Neural progenitor cell (in vitro differentiated cells): ENCODE data around the gene NAMPT. TPM values are rescaled to one million over a fixed set of nuclear protein-coding genes. Genes with fewer than 3 reads are reported as not detected.
"Not testable (repeated sequence)": the region's sequence is repeated elsewhere in the genome, so short reads cannot be mapped to it uniquely, and the experiment has no call there.

ENCODE experiments used
- DNase-seq: peaks from one replicate; pipeline ENCODE4 v3.0.0-alpha.2; 2016; ENCODE audit warnings: low spot score
- H2AFZ ChIP-seq: fragments of 200-600 bp; sonication (generic); replicated peaks from 2 replicates; pipeline ENCODE4 v1.6.1; 2016; ENCODE audit warnings: antibody characterized with exemption
- H3F3A ChIP-seq: fragments of 200-600 bp; sonication (generic); 2 replicates; pipeline ENCODE4 v1.6.1; 2016; ENCODE audit warnings: antibody characterized with exemption, low read depth
- H3K27ac ChIP-seq: fragments of 200-600 bp; sonication (generic); 2 replicates; pipeline ENCODE4 v1.5.1; 2016; ENCODE audit warnings: mild to moderate bottlenecking
- H3K27me3 ChIP-seq: fragments of 200-600 bp; sonication (generic); 2 replicates; pipeline ENCODE4 v1.6.1; 2016; ENCODE audit warnings: mild to moderate bottlenecking, moderate library complexity
- H3K36me3 ChIP-seq: fragments of 200-600 bp; sonication (generic); 2 replicates; pipeline ENCODE4 v1.5.1; 2016
- H3K4me1 ChIP-seq: fragments of 200-600 bp; sonication (generic); 2 replicates; pipeline ENCODE4 v1.6.1; 2016; ENCODE audit warnings: mixed run types
- H3K4me2 ChIP-seq: fragments of 200-600 bp; sonication (generic); 2 replicates; pipeline ENCODE4 v1.6.1; 2016
- H3K4me3 ChIP-seq: fragments of 200-600 bp; sonication (generic); 2 replicates; pipeline ENCODE4 v1.5.1; 2016
- H3K79me2 ChIP-seq: fragments of 200-600 bp; sonication (generic); 2 replicates; pipeline ENCODE4 v1.6.1; 2016; ENCODE audit warnings: low read depth
- H3K9ac ChIP-seq: fragments of 200-600 bp; sonication (generic); 2 replicates; pipeline ENCODE4 v1.6.1; 2016
- H3K9me3 ChIP-seq: fragments of 200-600 bp; sonication (generic); 2 replicates; pipeline ENCODE4 v1.5.1; 2016; ENCODE audit warnings: low read depth
- H4K20me1 ChIP-seq: fragments of 200-600 bp; sonication (generic); 2 replicates; pipeline ENCODE4 v1.6.1; 2016; ENCODE audit warnings: low read depth
- H3K27ac Mint-ChIP-seq: 3 replicates; pipeline ENCODE4 v1.8.0; 2021; ENCODE audit warnings: mixed read lengths
- H3K27me3 Mint-ChIP-seq: 2 replicates; pipeline ENCODE4 v1.8.0; 2022; ENCODE audit warnings: low read depth, mild to moderate bottlenecking, inconsistent platforms, moderate library complexity, mixed read lengths; ENCODE audit not compliant: insufficient read depth
- H3K36me3 Mint-ChIP-seq: 3 replicates; pipeline ENCODE4 v1.8.0; 2021; ENCODE audit warnings: mixed read lengths
- H3K4me1 Mint-ChIP-seq: 3 replicates; pipeline ENCODE4 v1.8.0; 2021; ENCODE audit warnings: mixed read lengths
- H3K4me3 Mint-ChIP-seq: 3 replicates; pipeline ENCODE4 v1.8.0; 2021; ENCODE audit warnings: mild to moderate bottlenecking, moderate library complexity, mixed read lengths
- H3K9me3 Mint-ChIP-seq: 3 replicates; pipeline ENCODE4 v1.8.0; 2020; ENCODE audit warnings: mixed read lengths
- EZH2 ChIP-seq: fragments of 200-600 bp; sonication (generic); IDR thresholded peaks from 2 replicates; pipeline ENCODE4 v1.6.1; 2017; ENCODE audit warnings: antibody characterized with exemption, mild to moderate bottlenecking, moderate library complexity
- EZH2phosphoT487 ChIP-seq: fragments of 200-600 bp; sonication (generic); IDR thresholded peaks from 2 replicates; pipeline ENCODE4 v1.6.1; 2017; ENCODE audit warnings: antibody characterized with exemption
- total RNA-seq: library from RNA; depleted of rRNA; stranded (reverse); fragments of >200 nt; gene quantifications from 2 replicates; pipeline ENCODE4 v1.2.3, GENCODE V29; 2015; ENCODE audit warnings: low replicate concordance
- TF ChIP-seq, protein P1 (sequence below): fragments of 200-600 bp; sonication (generic); IDR thresholded peaks from 2 replicates; pipeline ENCODE4 v1.5.1; 2017; ENCODE audit warnings: antibody characterized with exemption, mild to moderate bottlenecking

NAMPT gene
- total RNA-seq, 1 donor from 2014 or later: 143 TPM

DNA sequence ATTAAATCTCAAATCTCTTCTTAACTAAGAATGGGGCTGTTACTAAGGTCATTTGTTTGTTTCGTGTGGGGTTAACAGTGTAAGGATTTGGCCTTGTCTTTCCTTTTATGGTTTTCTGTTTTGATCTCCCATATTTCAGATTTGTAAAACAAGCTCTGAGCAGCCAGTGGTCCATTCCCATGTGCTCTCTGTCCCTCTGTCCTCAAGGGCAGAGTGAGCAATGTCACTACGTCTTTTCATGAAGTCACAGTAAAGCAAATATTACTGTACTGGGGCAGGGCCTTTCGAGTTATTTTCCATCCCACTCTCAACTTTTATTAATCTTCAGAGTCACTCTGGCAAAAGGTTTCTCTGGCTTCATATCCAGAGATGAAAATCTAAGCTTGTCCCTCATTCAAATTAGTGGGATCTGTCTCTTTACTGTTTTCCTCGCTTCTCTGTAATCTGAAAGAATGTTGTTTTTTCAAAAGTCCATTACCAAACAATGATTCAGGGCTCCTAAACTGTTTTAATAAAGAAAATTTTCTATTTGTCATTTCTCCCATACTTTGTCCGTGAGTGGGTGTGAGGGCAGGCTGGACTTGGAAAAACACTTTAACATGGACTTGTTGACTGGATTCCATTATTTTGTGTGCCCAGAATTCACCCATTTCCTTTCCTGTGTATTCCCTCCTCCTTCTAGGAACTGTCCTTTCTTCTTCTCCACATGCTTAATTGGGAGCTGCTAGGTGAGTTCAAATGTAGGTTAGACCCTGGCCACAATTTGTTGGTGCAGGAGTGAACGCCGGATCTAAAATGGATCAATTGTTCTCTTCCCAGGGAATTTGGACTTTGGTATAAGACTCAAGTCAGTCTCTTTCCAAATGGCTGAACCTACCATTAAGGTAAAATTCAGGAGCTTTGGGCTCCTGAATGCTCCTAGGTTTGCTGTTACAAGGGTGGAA is 42.1 kb upstream of the NAMPT start:
- Mint-ChIP-seq H3K27ac (no peak overlapping the region), H3K36me3 (no peaks in the 10 kb centered on the region), H3K4me3 (no peak overlapping the region), H3K9me3 (peaks cover 2% of the 10 kb centered on the region), H3K4me1 (no peaks in the 10 kb centered on the region), H3K27me3 (no peaks in the 10 kb centered on the region)
- Histone ChIP-seq H3K9ac (no peak overlapping the region), H3K4me2 (no peak overlapping the region), H4K20me1 (no peaks in the 10 kb centered on the region), H3K9me3 (no peaks in the 10 kb centered on the region), H3K4me3 (no peak overlapping the region), H2AFZ (no peak overlapping the region), H3K27me3 (no peaks in the 10 kb centered on the region), H3K27ac (no peak overlapping the region), H3K36me3 (no peaks in the 10 kb centered on the region), H3F3A (no peaks in the 10 kb centered on the region), H3K79me2 (no peaks in the 10 kb centered on the region), H3K4me1 (no peaks in the 10 kb centered on the region)
- no peak for DNase-seq
- no peak for TF ChIP-seq EZH2phosphoT487
- TF ChIP-seq, protein P1, sequence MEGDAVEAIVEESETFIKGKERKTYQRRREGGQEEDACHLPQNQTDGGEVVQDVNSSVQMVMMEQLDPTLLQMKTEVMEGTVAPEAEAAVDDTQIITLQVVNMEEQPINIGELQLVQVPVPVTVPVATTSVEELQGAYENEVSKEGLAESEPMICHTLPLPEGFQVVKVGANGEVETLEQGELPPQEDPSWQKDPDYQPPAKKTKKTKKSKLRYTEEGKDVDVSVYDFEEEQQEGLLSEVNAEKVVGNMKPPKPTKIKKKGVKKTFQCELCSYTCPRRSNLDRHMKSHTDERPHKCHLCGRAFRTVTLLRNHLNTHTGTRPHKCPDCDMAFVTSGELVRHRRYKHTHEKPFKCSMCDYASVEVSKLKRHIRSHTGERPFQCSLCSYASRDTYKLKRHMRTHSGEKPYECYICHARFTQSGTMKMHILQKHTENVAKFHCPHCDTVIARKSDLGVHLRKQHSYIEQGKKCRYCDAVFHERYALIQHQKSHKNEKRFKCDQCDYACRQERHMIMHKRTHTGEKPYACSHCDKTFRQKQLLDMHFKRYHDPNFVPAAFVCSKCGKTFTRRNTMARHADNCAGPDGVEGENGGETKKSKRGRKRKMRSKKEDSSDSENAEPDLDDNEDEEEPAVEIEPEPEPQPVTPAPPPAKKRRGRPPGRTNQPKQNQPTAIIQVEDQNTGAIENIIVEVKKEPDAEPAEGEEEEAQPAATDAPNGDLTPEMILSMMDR: no peak
- no peak for TF ChIP-seq EZH2

DNA sequence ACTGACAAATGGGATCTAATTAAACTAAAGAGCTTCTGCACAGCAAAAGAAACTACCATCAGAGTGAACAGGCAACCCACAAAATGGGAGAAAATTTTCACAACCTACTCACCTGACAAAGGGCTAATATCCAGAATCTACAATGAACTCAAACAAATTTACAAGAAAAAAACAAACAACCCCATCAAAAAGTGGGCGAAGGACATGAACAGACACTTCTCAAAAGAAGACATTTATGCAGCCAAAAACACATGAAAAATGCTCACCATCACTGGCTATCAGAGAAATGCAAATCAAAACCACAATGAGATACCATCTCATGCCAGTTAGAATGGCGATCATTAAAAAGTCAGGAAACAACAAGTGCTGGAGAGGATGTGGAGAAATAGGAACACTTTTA is 39.7 kb upstream of the NAMPT start:
- DNase-seq, H3K27me3 ChIP-seq, H3K4me1 ChIP-seq, H3K36me3 ChIP-seq, H3K27me3 Mint-ChIP-seq, H3K9me3 Mint-ChIP-seq, H3F3A ChIP-seq, H3K9ac ChIP-seq, H2AFZ ChIP-seq, H3K4me3 ChIP-seq, H3K27ac ChIP-seq, H3K4me3 Mint-ChIP-seq, H3K27ac Mint-ChIP-seq, H4K20me1 ChIP-seq, H3K79me2 ChIP-seq, H3K36me3 Mint-ChIP-seq, H3K4me2 ChIP-seq, H3K4me1 Mint-ChIP-seq, H3K9me3 ChIP-seq: not testable (repeated sequence)

DNA sequence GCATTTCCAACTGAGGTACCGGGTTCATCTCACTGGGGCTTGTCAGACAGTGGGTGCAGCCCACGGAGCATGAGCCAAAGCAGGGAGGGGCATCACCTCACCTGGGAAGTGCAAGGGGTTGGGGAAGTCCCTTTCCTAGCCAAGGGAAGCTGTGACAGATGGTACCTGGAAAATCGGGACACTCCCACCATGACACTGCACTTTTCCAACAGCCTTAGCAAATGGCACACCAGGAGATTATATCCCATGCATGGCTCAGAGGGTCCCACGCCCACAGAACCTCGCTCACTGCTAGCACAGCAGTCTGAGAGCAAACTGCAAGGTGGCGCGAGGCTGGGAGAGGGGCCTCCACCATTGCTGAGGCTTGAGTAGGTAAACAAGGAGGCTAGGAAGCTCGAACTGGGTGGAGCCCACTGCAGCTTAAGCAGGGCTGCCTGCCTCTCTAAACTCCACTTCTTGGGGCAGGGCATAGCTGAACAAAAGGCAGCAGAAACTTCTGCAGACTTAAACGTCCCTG is 35.5 kb upstream of the NAMPT start:
- not testable (repeated sequence) for H3K27ac Mint-ChIP-seq, H3K79me2 ChIP-seq, H3K4me2 ChIP-seq, H3K4me1 Mint-ChIP-seq, H3K27me3 Mint-ChIP-seq, H3K4me3 Mint-ChIP-seq, H3K36me3 ChIP-seq, H3K9me3 ChIP-seq, H3K4me3 ChIP-seq, H3K36me3 Mint-ChIP-seq, DNase-seq, H3K27ac ChIP-seq, H4K20me1 ChIP-seq, H3F3A ChIP-seq, H3K4me1 ChIP-seq, H3K27me3 ChIP-seq, H3K9ac ChIP-seq, H2AFZ ChIP-seq
- H3K9me3 Mint-ChIP-seq: peaks cover 15% of the 10 kb centered on the region

DNA sequence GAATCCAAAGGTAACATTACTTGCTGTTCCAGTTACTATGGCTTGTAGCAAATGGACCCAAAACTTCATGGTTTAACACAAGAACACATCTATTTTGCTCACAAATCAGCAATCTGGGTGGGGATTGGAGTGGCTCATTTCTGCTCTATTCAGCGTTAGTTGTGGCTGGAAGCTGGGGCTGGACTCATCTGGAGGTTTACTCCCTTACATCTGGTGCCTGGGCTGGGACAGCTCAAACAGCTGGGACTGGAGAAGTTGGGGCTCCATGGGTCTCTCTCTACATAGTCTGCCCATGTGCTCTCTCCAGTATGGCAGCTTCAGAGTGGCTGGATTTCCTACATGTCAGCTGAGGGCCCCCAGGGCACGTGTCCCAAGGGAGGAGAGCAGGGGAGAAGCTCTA is 33.7 kb upstream of the NAMPT start:
- DNase-seq: no peak
- H3F3A ChIP-seq: no peaks in the 10 kb centered on the region
- Mint-ChIP-seq H3K27me3 (no peaks in the 10 kb centered on the region), H3K4me3 (no peak overlapping the region), H3K9me3 (peaks cover 15% of the 10 kb centered on the region), H3K27ac (no peak overlapping the region), H3K36me3 (no peaks in the 10 kb centered on the region), H3K4me1 (no peaks in the 10 kb centered on the region)
- no peak overlapping the region for H3K27ac ChIP-seq
- no peaks in the 10 kb centered on the region for H3K79me2 ChIP-seq
- no peaks in the 10 kb centered on the region for H3K4me1 ChIP-seq
- H3K36me3 ChIP-seq: no peaks in the 10 kb centered on the region
- H3K27me3 ChIP-seq: no peaks in the 10 kb centered on the region
- H3K4me2 ChIP-seq: no peak overlapping the region
- H2AFZ ChIP-seq: no peak overlapping the region
- no peaks in the 10 kb centered on the region for H4K20me1 ChIP-seq
- no peak overlapping the region for H3K4me3 ChIP-seq
- no peaks in the 10 kb centered on the region for H3K9me3 ChIP-seq
- no peak overlapping the region for H3K9ac ChIP-seq
- TF ChIP-seq, protein P1: no peak
- TF ChIP-seq EZH2 (no peak), EZH2phosphoT487 (no peak)
